BE2C (cell line): ENCODE measurements around the gene AGAP1.

Source experiments
- DNase-seq: peaks from one replicate; pipeline ENCODE4 v3.0.0-alpha.2; 2020
- H3K27me3 ChIP-seq: fragments of 250-450 bp; sonication (Bioruptor Pico); 2 replicates; pipeline ENCODE4 v1.5.1; 2020; ENCODE audit warnings: mild to moderate bottlenecking
- H3K36me3 ChIP-seq: fragments of 250-450 bp; sonication (Bioruptor Pico); 2 replicates; pipeline ENCODE4 v1.5.1; 2020; ENCODE audit warnings: mild to moderate bottlenecking
- H3K4me1 ChIP-seq: fragments of 250-450 bp; sonication (Bioruptor Pico); 2 replicates; pipeline ENCODE4 v1.5.1; 2020
- H3K4me3 ChIP-seq: 2 replicates; pipeline ENCODE4 v1.5.1; 2011; ENCODE audit warnings: low read depth, low read length
- H3K9me3 ChIP-seq: fragments of 250-450 bp; sonication (Bioruptor Pico); 2 replicates; pipeline ENCODE4 v1.5.1; 2020
- TF ChIP-seq, protein P1 (sequence below): IDR thresholded peaks from 2 replicates; pipeline ENCODE4 v1.5.1; 2012; ENCODE audit warnings: mild to moderate bottlenecking, low read depth, low read length

The AGAP1 gene

GRCh38 chr2:235669983-235670962 is 176.4 kb downstream of the AGAP1 start:
- peak; percentile 81 for DNase-seq
- peaks cover 11% of the 10 kb centered on the region for H3K27me3 ChIP-seq
- H3K4me1 ChIP-seq, result peaks cover 7% of the 10 kb centered on the region
- no peaks in the 10 kb centered on the region for H3K9me3 ChIP-seq
- H3K4me3 ChIP-seq, result peak overlapping the region; percentile 37
- no peaks in the 10 kb centered on the region for H3K36me3 ChIP-seq
- TF ChIP-seq, protein P1, sequence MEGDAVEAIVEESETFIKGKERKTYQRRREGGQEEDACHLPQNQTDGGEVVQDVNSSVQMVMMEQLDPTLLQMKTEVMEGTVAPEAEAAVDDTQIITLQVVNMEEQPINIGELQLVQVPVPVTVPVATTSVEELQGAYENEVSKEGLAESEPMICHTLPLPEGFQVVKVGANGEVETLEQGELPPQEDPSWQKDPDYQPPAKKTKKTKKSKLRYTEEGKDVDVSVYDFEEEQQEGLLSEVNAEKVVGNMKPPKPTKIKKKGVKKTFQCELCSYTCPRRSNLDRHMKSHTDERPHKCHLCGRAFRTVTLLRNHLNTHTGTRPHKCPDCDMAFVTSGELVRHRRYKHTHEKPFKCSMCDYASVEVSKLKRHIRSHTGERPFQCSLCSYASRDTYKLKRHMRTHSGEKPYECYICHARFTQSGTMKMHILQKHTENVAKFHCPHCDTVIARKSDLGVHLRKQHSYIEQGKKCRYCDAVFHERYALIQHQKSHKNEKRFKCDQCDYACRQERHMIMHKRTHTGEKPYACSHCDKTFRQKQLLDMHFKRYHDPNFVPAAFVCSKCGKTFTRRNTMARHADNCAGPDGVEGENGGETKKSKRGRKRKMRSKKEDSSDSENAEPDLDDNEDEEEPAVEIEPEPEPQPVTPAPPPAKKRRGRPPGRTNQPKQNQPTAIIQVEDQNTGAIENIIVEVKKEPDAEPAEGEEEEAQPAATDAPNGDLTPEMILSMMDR, result peak; percentile 40; the same call in 1 of the 2 replicates

DNA sequence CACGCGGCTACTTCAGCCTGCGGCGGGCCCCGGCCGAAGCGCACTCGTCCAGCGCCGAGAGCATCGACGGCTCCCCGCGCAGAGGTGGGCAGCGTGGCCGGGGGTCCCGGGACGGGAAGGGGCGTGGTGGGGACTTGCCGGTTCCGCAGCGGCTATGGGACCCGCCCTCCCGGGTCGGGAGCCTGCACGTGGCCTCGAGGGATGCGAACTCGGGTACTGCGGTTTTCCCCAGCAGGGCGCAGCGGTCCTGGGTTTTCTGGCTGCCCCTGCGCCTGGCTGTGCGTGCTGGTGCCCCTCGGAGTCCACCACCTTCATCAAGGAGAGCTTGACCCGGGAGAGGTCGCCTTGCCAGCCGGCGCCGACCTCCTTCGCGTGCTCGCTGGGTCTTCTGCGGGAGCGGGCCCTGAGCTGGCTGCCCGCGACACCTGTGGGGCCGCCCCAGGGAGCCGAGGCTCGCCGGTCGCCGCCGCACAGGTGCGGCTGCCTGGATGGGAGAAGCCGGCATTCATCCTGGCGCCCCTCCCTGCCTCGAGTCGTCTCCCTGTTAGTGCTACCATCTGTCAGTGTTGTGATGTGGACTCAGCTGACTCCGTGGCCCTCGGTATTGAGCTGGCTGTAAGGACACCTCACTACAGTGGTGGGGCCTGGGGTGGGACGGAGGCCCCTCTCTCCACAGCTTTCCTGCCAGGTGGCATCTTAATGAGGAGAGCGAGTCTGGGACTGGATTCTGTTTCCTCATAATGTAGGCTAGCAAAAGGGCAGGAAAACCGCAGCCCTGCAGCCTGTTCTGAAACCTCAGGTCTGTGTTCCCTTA is 177.3 kb downstream of the AGAP1 start:
- H3K36me3 ChIP-seq, result no peaks in the 10 kb centered on the region
- H3K27me3 ChIP-seq, result peaks cover 11% of the 10 kb centered on the region
- H3K4me3 ChIP-seq, result no peak overlapping the region; the same call in 1 of the 2 replicates
- DNase-seq, result no peak
- TF ChIP-seq, protein P1, result no peak
- H3K9me3 ChIP-seq, result no peaks in the 10 kb centered on the region
- H3K4me1 ChIP-seq, result no peaks in the 10 kb centered on the region; the same call in 1 of the 2 replicates

DNA sequence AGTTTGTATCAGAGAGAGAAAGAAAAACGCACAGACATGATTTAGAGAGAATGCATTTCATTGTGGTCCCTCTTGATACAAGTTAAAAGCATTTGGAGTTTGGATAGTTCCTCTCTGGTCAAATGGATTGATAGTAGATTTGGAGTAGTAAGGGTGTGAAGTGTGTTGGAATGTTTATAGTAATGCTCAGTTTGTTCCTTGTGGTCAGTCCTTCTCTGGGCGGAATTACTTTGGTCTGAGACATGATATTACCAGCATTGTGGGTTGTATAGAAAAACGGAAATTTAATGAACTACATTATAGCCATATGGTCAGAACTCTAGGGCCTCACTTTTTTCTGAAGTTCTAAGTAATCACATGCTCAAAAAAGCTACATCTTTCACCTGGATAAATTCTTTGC is 178.9 kb downstream of the AGAP1 start:
- H3K27me3 ChIP-seq, result peaks cover 11% of the 10 kb centered on the region
- TF ChIP-seq, protein P1, result no peak

DNA sequence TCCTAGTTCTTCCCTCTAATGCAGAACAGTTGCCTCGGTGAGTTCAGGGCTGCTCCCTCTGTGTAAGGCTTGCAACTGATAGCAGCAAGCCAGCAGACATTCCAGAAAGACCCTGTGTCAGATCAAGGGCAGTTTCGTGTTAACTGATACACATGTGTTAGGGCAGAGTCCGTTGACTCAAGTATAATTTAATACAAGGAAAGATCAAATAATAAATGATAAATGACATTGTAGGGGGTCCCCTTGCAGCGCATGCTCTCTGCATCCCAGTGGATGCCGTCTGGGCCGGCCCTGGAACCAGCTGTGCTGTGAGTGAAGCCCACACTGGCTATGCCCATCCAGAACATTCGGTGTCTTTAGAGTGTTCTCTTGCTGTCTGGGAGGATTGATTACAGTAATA is 180.3 kb downstream of the AGAP1 start:
- no peak for DNase-seq
- TF ChIP-seq, protein P1, result no peak
- Histone ChIP-seq H3K4me3 (no peak overlapping the region), H3K27me3 (peaks cover 11% of the 10 kb centered on the region), H3K9me3 (no peaks in the 10 kb centered on the region), H3K36me3 (no peaks in the 10 kb centered on the region), H3K4me1 (no peaks in the 10 kb centered on the region)

More for the DNA sequence above, 178.9 kb downstream of the AGAP1 start:
- Histone ChIP-seq H3K36me3 (no peaks in the 10 kb centered on the region), H3K4me3 (no peak overlapping the region), H3K4me1 (no peaks in the 10 kb centered on the region), H3K9me3 (no peaks in the 10 kb centered on the region)
- no peak for DNase-seq

DNA sequence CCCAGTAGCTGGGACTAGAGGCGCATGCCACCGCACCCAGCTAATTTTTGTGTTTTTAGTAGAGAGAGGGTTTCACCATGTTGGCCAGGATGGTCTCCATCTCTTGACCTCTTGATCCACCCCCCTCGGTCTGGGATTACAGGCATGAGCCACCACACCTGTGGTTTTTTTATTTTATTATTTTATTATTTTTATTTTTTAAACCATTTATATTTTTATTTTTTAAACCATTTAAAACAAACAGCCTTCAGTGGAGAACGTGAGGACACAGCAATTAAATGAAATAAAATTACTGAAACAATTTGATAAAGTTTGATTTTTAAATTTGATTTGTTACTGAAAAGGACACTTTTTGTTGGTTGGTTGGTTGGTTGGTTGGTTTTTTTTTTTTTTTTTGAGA is 181.0 kb downstream of the AGAP1 start:
- TF ChIP-seq, protein P1, result no peak
- Histone ChIP-seq H3K4me1 (no peaks in the 10 kb centered on the region), H3K36me3 (no peaks in the 10 kb centered on the region), H3K27me3 (peaks cover 11% of the 10 kb centered on the region), H3K9me3 (no peaks in the 10 kb centered on the region), H3K4me3 (no peak overlapping the region)
- no peak for DNase-seq
